ENCODE data around the gene C11orf86. TPM values are rescaled to one million over a fixed set of nuclear protein-coding genes. Genes with fewer than 3 reads are reported as not detected.
A peak's percentile ranks its signal among the peaks of the same experiment; 100 is the strongest.

The C11orf86 gene
- total and polyA plus RNA-seq, 2 of the 8 experiments (the other 6 are each of a cell fraction or from before 2014, with no cell fraction given), result 0.91 to 0.97 TPM

DNA sequence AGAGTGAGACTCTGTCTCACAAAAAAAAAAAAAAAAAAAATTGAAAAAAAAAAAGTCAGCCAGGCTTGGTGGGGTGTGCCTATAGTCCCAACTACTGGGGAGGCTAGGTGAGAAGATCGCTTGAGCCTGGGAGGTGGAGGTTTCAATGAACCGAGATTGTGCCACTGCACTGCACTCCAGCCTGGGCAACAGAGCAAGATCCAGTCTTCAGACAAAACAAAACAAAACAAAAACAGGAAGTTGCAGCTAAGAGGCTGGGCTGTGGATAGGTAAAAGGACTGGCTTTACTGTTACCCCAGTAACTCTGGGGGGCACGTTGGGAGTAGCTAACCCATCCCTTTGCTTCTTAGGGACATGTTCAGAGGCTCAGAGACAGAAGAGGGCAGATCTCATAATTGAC lies 10.6 kb upstream of the C11orf86 start:
- H2AFZ ChIP-seq (ENCODE audit: low read length), result 0 out of 2 replicates have a peak overlapping the region, but pooled peaks have one; percentile 4
- TF ChIP-seq PHF8 (conservative IDR thresholded peaks at IDR 0.05; ENCODE audit: low read depth, low read length) (no peak), NRF1 (IDR thresholded peaks at IDR 0.05; ENCODE audit: low read depth, low read length) (no peak), KDM4A (IDR thresholded peaks at IDR 0.05; ENCODE audit: low read depth, low read length, severe bottlenecking) (no peak), NANOG (IDR thresholded peaks at IDR 0.05; ENCODE audit: insufficient read depth, low read depth, low read length, poor library complexity, severe bottlenecking) (no peak), ZNF274 (IDR thresholded peaks at IDR 0.05; ENCODE audit: borderline replicate concordance, extremely low read depth, low read length) (no peak), EP300 (IDR thresholded peaks at IDR 0.05; ENCODE audit: borderline replicate concordance in 1 of 2, low read depth in 2 of 2, low read length in 2 of 2) (no peak), CBX8 (IDR thresholded peaks at IDR 0.05; ENCODE audit: borderline replicate concordance, low read depth, low read length) (no peak), HDAC2 (IDR thresholded peaks at IDR 0.05; ENCODE audit: borderline replicate concordance in 1 of 2, low read depth in 2 of 2, low read length in 2 of 2) (no peak), GABPA (IDR thresholded peaks at IDR 0.05; ENCODE audit: borderline replicate concordance, insufficient read depth, low read length) (no peak), SAP30 (IDR thresholded peaks at IDR 0.05; ENCODE audit: insufficient read depth, insufficient replicate concordance, low read length) (no peak), MAX (IDR thresholded peaks at IDR 0.05) (no peak)

More for the DNA sequence above, 10.6 kb upstream of the C11orf86 start:
- Histone ChIP-seq H3K4me1 (replicated peaks in 1 of 4; ENCODE audit: control insufficient read depth in 3 of 4, insufficient read depth in 4 of 4, low read length in 3 of 4) (no peaks in the 10 kb centered on the region; a peak in 1 of 7 replicates), H3K56ac (replicated peaks; ENCODE audit: insufficient read length, low read depth, low read length) (no peak overlapping the region), H3K36me3 (ENCODE audit: control insufficient read depth in 2 of 4, insufficient read depth in 4 of 4, low read length in 3 of 4) (no peaks in the 10 kb centered on the region), H2AK5ac (ENCODE audit: low read depth, low read length) (peak overlapping the region; percentile 48; the same call in 1 of the 2 replicates), H3K4ac (replicated peaks; ENCODE audit: insufficient read length, low read depth, low read length) (no peak overlapping the region), H3K4me2 (ENCODE audit: insufficient read depth in 1 of 2, low read depth in 2 of 2, low read length in 2 of 2) (no peak overlapping the region), H3K23me2 (ENCODE audit: low read depth, low read length) (0 out of 2 replicates have a peak, but pooled peaks cover under 1% of the 10 kb centered on the region), H4K91ac (replicated peaks; ENCODE audit: insufficient read length, low read length) (no peak overlapping the region), H2BK20ac (ENCODE audit: low read length) (no peak overlapping the region), H3K27ac (ENCODE audit: low read depth, low read length) (no peak overlapping the region), H3K9ac (replicated peaks in 1 of 4; ENCODE audit: extremely low read depth in 1 of 4, low read depth in 3 of 4, low read length in 3 of 4) (no peak overlapping the region; a peak in 2 of 7 replicates), H3K18ac (ENCODE audit: extremely low read depth, low read length) (no peak overlapping the region), H3K79me1 (ENCODE audit: low read depth, low read length) (no peaks in the 10 kb centered on the region), H2BK120ac (replicated peaks; ENCODE audit: low read depth, low read length) (no peak overlapping the region), H3K9me3 (ENCODE audit: insufficient read depth in 2 of 2, low read depth in 1 of 2, low read length in 1 of 2) (no peaks in the 10 kb centered on the region), H4K20me1 (replicated peaks in 1 of 2; ENCODE audit: control insufficient read depth in 1 of 2, insufficient read depth in 2 of 2, low read length in 2 of 2) (no peaks in the 10 kb centered on the region), H3K14ac (ENCODE audit: insufficient read length) (no peak overlapping the region), H2BK15ac (ENCODE audit: low read length) (no peak overlapping the region), H3K27me3 (replicated peaks in 1 of 4; ENCODE audit: control insufficient read depth in 3 of 4, extremely low read depth in 1 of 4, insufficient read depth in 3 of 4, low read length in 3 of 4) (peaks cover 0 to 3% (median under 1%) of the 10 kb centered on the region in 4 experiments; a peak in 3 of 7 replicates), H3K4me3 (ENCODE audit: extremely low read depth in 1 of 4, insufficient read depth in 2 of 4, low read depth in 3 of 4, low read length in 4 of 4) (no peak overlapping the region), H3K23ac (ENCODE audit: insufficient read length) (no peak overlapping the region), H2BK5ac (ENCODE audit: low read depth, low read length) (no peak overlapping the region), H3K79me2 (ENCODE audit: control insufficient read depth in 1 of 2, insufficient read depth in 2 of 2, low read length in 2 of 2) (no peaks in the 10 kb centered on the region), H4K8ac (ENCODE audit: extremely low read depth, insufficient read depth, low read length) (0 out of 2 replicates have a peak overlapping the region, but pooled peaks have one; percentile 36), H2BK12ac (ENCODE audit: low read depth, low read length) (no peak overlapping the region), H4K5ac (ENCODE audit: insufficient read length, low read depth, low read length) (no peak overlapping the region)
- ChIA-PET POLR2A (ENCODE audit: partially characterized antibody) (no interaction called here), CTCF (ENCODE audit: partially characterized antibody) (interaction anchor here (1.0 to 3.3 kb wide), 2 partner anchors 12 to 82 kb away, joined by 3 to 27 read pairs; partner anchors contain the start of gene C11orf86)
- FAIRE-seq (no peak), DNase-seq (ENCODE audit: low read depth in 1 of 2, low spot score in 2 of 2) (no peak)
- 90% methylated on average over 3 of the region's 3 CpGs; no CpG with 5 or more reads in 1 of the 2 experiments for WGBS, 2 experiments (ENCODE audit: extremely low coverage in 1 of 2, insufficient coverage in 1 of 2, insufficient read length in 1 of 2, insufficient replicate concordance in 2 of 2, low coverage in 1 of 2, low lambda C conversion rate in 2 of 2, missing lambda C conversion rate in 1 of 2)
